Neural crest cell (in vitro differentiated cells): Measurements from ENCODE around the gene TBX18. TPM values are rescaled to one million over a fixed set of nuclear protein-coding genes. Genes with fewer than 3 reads are reported as not detected.

Experiments
- DNase-seq: peaks from one replicate; pipeline ENCODE4 v3.0.0; 2021; ENCODE audit warnings: low read depth, mixed read lengths, low spot score
- H3K27ac Mint-ChIP-seq: one replicate; pipeline ENCODE4 v1.8.0; 2021; ENCODE audit warnings: mild to moderate bottlenecking, mixed read lengths; ENCODE audit not compliant: unreplicated experiment
- H3K27me3 Mint-ChIP-seq: 2 replicates; pipeline ENCODE4 v1.8.0; 2021; ENCODE audit warnings: low read depth, mild to moderate bottlenecking, mixed read lengths
- H3K36me3 Mint-ChIP-seq: 2 replicates; pipeline ENCODE4 v1.8.0; 2021; ENCODE audit warnings: low read depth, mild to moderate bottlenecking, mixed read lengths
- H3K4me1 Mint-ChIP-seq: 2 replicates; pipeline ENCODE4 v1.8.0; 2021; ENCODE audit warnings: mixed read lengths
- H3K4me3 Mint-ChIP-seq: one replicate; pipeline ENCODE4 v1.8.0; 2021; ENCODE audit warnings: mild to moderate bottlenecking, mixed read lengths
- H3K9me3 Mint-ChIP-seq: 2 replicates; pipeline ENCODE4 v1.8.0; 2021; ENCODE audit warnings: mixed read lengths
- long read RNA-seq: library from polyadenylated mRNA; unstranded; transcript quantifications from one replicate; pipeline ENCODE4 v2.0.0, GENCODE V29; 2020
- total RNA-seq: library from RNA; stranded (reverse); gene quantifications from 2 replicates; pipeline ENCODE4 v1.2.1, GENCODE V29; 2021
- TF ChIP-seq, protein P1 (sequence below): fragments of 200-600 bp; sonication (generic); conservative IDR thresholded peaks from 2 replicates; pipeline ENCODE4 v1.5.0; 2021; ENCODE audit warnings: antibody characterized with exemption, mild to moderate bottlenecking

Gene TBX18
- 0.27 and 0.47 TPM in 2 replicates for total RNA-seq
- long read RNA-seq = 0 reads

DNA sequence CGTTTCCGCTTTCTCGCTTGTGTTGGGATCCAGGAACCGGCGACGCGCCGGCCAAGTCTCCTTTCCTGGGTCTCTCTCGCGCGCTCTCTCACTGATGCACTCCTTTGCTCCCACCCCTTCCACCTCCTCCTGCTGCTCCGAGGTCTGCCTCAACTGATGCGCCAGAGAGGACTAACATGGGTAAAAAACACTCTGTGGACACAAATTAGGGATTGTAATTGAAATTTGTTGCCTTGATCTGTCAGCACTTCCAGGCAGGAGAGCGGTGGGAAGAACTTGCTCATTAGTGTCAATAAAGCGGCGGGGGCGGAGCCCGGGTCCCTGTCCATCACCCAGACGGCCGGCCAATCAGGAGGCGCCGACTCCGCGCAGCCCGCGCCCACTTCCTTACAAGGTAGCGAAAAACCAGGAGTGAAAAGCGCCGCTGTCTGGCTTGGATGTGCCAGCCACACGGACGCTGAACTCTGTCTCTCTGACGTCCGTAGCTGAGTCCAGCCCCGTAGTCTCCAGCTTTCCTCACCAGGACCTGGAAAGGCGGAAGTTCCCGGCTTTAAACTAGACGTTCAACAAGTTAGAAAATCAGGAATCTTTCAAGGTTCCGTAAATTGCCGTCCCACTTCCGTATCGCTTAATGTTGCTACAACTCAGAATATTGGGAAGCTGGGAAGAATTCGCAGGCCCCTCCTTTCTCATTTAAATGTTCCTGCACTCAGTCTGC lies at the start of gene TBX18:
TBX18 (minus strand) TSS at position 267 of the 718 bp plus-strand sequence. CDS start 417 bp downstream, outside the sequence.
- TF ChIP-seq, protein P1, sequence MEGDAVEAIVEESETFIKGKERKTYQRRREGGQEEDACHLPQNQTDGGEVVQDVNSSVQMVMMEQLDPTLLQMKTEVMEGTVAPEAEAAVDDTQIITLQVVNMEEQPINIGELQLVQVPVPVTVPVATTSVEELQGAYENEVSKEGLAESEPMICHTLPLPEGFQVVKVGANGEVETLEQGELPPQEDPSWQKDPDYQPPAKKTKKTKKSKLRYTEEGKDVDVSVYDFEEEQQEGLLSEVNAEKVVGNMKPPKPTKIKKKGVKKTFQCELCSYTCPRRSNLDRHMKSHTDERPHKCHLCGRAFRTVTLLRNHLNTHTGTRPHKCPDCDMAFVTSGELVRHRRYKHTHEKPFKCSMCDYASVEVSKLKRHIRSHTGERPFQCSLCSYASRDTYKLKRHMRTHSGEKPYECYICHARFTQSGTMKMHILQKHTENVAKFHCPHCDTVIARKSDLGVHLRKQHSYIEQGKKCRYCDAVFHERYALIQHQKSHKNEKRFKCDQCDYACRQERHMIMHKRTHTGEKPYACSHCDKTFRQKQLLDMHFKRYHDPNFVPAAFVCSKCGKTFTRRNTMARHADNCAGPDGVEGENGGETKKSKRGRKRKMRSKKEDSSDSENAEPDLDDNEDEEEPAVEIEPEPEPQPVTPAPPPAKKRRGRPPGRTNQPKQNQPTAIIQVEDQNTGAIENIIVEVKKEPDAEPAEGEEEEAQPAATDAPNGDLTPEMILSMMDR = no peak
- peak within 1 kb of the TSS; percentile 89 for H3K4me3 Mint-ChIP-seq
- peaks cover 99% of the 10 kb centered on the region for H3K27me3 Mint-ChIP-seq
- H3K4me1 Mint-ChIP-seq = peaks cover 9% of the 10 kb centered on the region
- H3K36me3 Mint-ChIP-seq = peaks cover 4% of the 10 kb centered on the region
- no peak within 1 kb of the TSS for H3K27ac Mint-ChIP-seq
- peak; percentile 78 for DNase-seq
- no peaks in the 10 kb centered on the region for H3K9me3 Mint-ChIP-seq

DNA sequence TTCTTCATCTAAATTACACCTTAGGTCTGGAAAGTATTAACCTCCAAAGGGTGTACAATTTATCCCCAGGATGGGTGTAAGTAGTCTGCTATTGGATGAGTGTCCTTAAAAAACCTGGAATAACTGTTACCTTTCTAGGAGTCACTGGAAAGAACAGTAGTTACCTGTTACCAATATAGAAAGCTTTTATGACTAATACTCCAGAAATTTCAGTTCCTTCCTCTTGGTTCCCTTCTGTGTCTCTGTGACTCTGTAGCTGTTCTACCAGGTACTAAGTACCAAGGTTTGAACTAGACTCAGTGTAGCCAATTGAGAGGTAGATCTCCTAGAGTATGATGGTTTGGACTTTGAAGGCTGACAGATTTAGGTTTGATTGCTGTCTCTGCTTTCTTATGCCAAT lies 47.0 kb upstream of the TBX18 start:
- TF ChIP-seq, protein P1 = no peak
- DNase-seq = no peak
- peaks cover 39% of the 10 kb centered on the region for H3K27me3 Mint-ChIP-seq
- no peaks in the 10 kb centered on the region for H3K9me3 Mint-ChIP-seq
- no peaks in the 10 kb centered on the region for H3K36me3 Mint-ChIP-seq
- no peak overlapping the region for H3K27ac Mint-ChIP-seq
- H3K4me3 Mint-ChIP-seq = no peak overlapping the region
- no peaks in the 10 kb centered on the region for H3K4me1 Mint-ChIP-seq

DNA sequence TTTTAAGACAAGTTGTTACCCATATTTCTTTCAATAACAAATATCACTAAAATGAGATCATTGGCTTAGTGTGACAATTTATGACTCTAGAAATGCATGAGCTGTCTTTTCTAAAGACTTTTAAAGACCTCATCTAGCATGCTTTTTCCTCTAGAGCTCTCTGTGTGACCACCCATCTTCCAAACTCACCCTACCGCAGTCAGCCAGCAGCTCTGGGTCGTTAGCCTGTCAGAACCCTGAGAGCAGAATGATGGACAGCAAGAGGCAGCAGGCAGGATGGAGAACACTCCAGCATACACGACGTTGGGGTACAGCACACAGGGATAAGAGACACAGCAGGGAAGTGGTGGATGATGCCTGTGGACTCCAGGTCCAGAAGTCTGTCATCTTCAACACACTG lies 45.1 kb upstream of the TBX18 start:
- Mint-ChIP-seq H3K9me3 (no peaks in the 10 kb centered on the region), H3K4me1 (no peaks in the 10 kb centered on the region), H3K4me3 (no peak overlapping the region), H3K27ac (no peak overlapping the region), H3K27me3 (peaks cover 43% of the 10 kb centered on the region), H3K36me3 (no peaks in the 10 kb centered on the region)
- TF ChIP-seq, protein P1 = no peak
- no peak for DNase-seq

DNA sequence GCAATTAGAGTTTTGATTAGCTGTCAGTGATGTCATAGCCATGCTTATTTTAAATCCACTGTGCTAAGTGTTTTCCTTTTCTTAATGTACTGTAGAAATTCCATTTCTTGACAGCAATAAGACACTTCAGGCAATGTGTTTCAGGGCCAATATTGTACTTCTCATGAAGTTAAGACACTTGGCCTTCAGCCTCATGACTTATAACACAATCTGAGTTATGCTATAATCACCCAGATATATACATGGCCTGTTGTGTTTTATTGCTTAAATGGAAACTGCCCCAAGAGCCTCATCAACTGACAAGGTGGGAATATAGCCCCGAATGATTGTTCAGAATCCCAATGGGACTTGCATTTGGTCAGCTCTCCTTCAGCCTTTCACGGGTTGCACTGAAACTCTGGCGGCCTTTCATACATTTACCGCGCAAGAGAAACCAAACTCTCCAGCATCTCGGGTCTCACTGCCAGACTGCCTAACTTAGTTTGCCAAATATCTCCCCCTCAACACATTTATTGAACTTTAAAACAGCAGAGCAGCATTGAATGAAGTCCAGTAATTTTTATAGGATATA lies 44.2 kb upstream of the TBX18 start:
- Mint-ChIP-seq H3K27me3 (peaks cover 48% of the 10 kb centered on the region), H3K36me3 (no peaks in the 10 kb centered on the region), H3K9me3 (no peaks in the 10 kb centered on the region), H3K4me3 (no peak overlapping the region), H3K27ac (no peak overlapping the region), H3K4me1 (no peaks in the 10 kb centered on the region)
- TF ChIP-seq, protein P1 = no peak
- no peak for DNase-seq

DNA sequence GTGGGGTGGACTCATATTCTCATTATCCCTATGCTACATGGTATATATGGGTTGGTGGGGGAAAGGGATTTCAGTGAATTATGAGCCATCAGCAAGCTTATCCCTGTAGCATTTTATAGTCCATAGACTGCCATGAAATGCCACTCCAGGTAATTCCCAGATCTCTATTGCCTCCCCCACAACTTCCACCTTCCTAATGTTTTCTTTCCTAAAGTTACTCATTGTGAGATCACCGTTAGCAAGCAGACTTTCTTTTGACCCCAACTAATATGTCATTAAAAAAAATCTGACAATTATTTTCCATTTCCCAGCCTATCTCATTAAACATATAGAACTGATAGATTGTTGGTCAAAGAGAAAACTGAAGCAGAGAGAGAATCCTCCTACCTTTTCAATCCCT lies 40.7 kb upstream of the TBX18 start:
- H3K9me3 Mint-ChIP-seq = no peaks in the 10 kb centered on the region
- H3K4me1 Mint-ChIP-seq = no peaks in the 10 kb centered on the region
- H3K36me3 Mint-ChIP-seq = no peaks in the 10 kb centered on the region
- DNase-seq = no peak
- no peak overlapping the region for H3K27ac Mint-ChIP-seq
- peaks cover 41% of the 10 kb centered on the region for H3K27me3 Mint-ChIP-seq
- H3K4me3 Mint-ChIP-seq = no peak overlapping the region
- TF ChIP-seq, protein P1 = no peak
